A673 (cell line): Measurements from ENCODE around the gene CYP3A4. TPM values are rescaled to one million over a fixed set of nuclear protein-coding genes. Genes with fewer than 3 reads are reported as not detected.

Source experiments
- BruUV-seq: library from RNA; stranded (reverse); fragments of 400-500 nt; replicated peaks from 2 replicates; lab custom pipeline; 2021; lab: Mats Ljungman, UMichigan
- CTCF ChIA-PET: fragments of 300-600 bp; sonication (Branson Sonifier 250); formaldehyde crosslinking; loops from one replicate; lab custom pipeline; 2022; ENCODE audit warnings: antibody characterized with exemption; lab: Charles Lee
- POLR2A ChIA-PET: fragments of 300-600 bp; sonication (Branson Sonifier 250); formaldehyde crosslinking; loops from one replicate; lab custom pipeline; 2022; ENCODE audit warnings: antibody characterized with exemption; ENCODE audit not compliant: low non-redundant PET; lab: Charles Lee
- DNase-seq: peaks from one replicate; pipeline ENCODE4 v3.0.0-alpha.2; 2015; ENCODE audit warnings: low spot score
- H3K27ac ChIP-seq: fragments of 200-600 bp; sonication (generic); 2 replicates; pipeline ENCODE4 v1.5.1; 2016; ENCODE audit warnings: mixed run types, low read depth, mild to moderate bottlenecking, mixed read lengths, antibody characterized with exemption, low read length; ENCODE audit not compliant: poor library complexity, severe bottlenecking
- H3K27me3 ChIP-seq: fragments of 200-600 bp; sonication (generic); replicated peaks from 2 replicates; pipeline ENCODE4 v1.6.1; 2017; ENCODE audit warnings: mixed run types, low read depth, mild to moderate bottlenecking, mixed read lengths, antibody characterized with exemption, low read length; ENCODE audit not compliant: insufficient read depth, poor library complexity
- H3K36me3 ChIP-seq: fragments of 200-600 bp; sonication (generic); 2 replicates; pipeline ENCODE4 v1.6.1; 2016; ENCODE audit warnings: mixed run types, mild to moderate bottlenecking, mixed read lengths, antibody characterized with exemption, low read length; ENCODE audit not compliant: insufficient read depth, poor library complexity, severe bottlenecking
- H3K4me1 ChIP-seq: fragments of 200-600 bp; sonication (generic); 2 replicates; pipeline ENCODE4 v1.6.1; 2017; ENCODE audit warnings: mixed run types, mild to moderate bottlenecking, mixed read lengths, antibody characterized with exemption, low read length; ENCODE audit not compliant: insufficient read depth, poor library complexity, severe bottlenecking
- H3K4me3 ChIP-seq: fragments of 200-600 bp; sonication (generic); 2 replicates; pipeline ENCODE4 v1.5.1; 2016; ENCODE audit warnings: low read depth, mixed run types, mild to moderate bottlenecking, mixed read lengths, low read length; ENCODE audit not compliant: poor library complexity, severe bottlenecking
- H3K9me3 ChIP-seq: fragments of 200-600 bp; sonication (generic); 2 replicates; pipeline ENCODE4 v1.6.1; 2016; ENCODE audit warnings: mixed run types, low read depth, mild to moderate bottlenecking, mixed read lengths, antibody characterized with exemption, low read length; ENCODE audit not compliant: poor library complexity, severe bottlenecking
- CTCF ChIP-seq: fragments of 300-800, 200-600 bp; sonication (generic); conservative IDR thresholded peaks from 2 replicates; pipeline ENCODE4 v1.5.1; 2017; ENCODE audit warnings: low read depth, mild to moderate bottlenecking, antibody characterized with exemption, low read length, moderate library complexity, mixed read lengths
- EZH2 ChIP-seq: fragments of 200-600 bp; sonication (generic); IDR thresholded peaks from 2 replicates; pipeline ENCODE4 v1.6.1; 2017; ENCODE audit warnings: borderline replicate concordance, low read depth, mild to moderate bottlenecking, mixed read lengths, antibody characterized with exemption, low read length; ENCODE audit not compliant: poor library complexity, severe bottlenecking
- intact Hi-C: fragments of 100-400 bp; cut with micrococcal nuclease; formaldehyde crosslinking; loops from one replicate; pipeline ENCODE4 v1.10.0; 2022; ENCODE audit not compliant: unreplicated experiment
- total RNA-seq: library from RNA; stranded (reverse); gene quantifications from 2 replicates; pipeline ENCODE4 v1.2.3, GENCODE V29; 2021

CYP3A4 gene
- total RNA-seq, 1 experiment from 2014 or later = not detected

GRCh38 chr7:99720800-99721595, 63.0 kb downstream of the CYP3A4 start:
- Histone ChIP-seq H3K27me3 (no peaks in the 10 kb centered on the region), H3K36me3 (no peaks in the 10 kb centered on the region), H3K9me3 (peaks cover 5% of the 10 kb centered on the region), H3K27ac (no peak overlapping the region), H3K4me3 (no peak overlapping the region), H3K4me1 (no peaks in the 10 kb centered on the region)
- DNase-seq = no peak
- TF ChIP-seq EZH2 (no peak), CTCF (no peak)
- no TSS peak for BruUV-seq
- intact Hi-C loops = no loop called here
- CTCF ChIA-PET = no interaction called here
- POLR2A ChIA-PET = no interaction called here

- ChIA-PET CTCF (no interaction called here), POLR2A (no interaction called here)
- Histone ChIP-seq H3K4me3 (no peak overlapping the region), H3K27me3 (no peaks in the 10 kb centered on the region), H3K9me3 (peaks cover 5% of the 10 kb centered on the region), H3K4me1 (no peaks in the 10 kb centered on the region), H3K36me3 (no peaks in the 10 kb centered on the region), H3K27ac (no peak overlapping the region)
- no TSS peak for BruUV-seq
- intact Hi-C loops = no loop called here
- DNase-seq = no peak
- TF ChIP-seq EZH2 (no peak), CTCF (no peak)
Observed at GRCh38 chr7:99719996-99720769, 63.8 kb downstream of the CYP3A4 start.

GRCh38 chr7:99713995-99714570, 69.9 kb downstream of the CYP3A4 start:
- POLR2A ChIA-PET = no interaction called here
- no TSS peak for BruUV-seq
- H3K4me1 ChIP-seq = no peaks in the 10 kb centered on the region
- H3K4me3 ChIP-seq = no peak overlapping the region
- H3K9me3 ChIP-seq = peaks cover 5% of the 10 kb centered on the region
- CTCF ChIA-PET = no interaction called here
- no peak overlapping the region for H3K27ac ChIP-seq
- intact Hi-C loops = no loop called here
- TF ChIP-seq EZH2 (no peak), CTCF (no peak)
- H3K36me3 ChIP-seq = no peaks in the 10 kb centered on the region
- no peaks in the 10 kb centered on the region for H3K27me3 ChIP-seq
- no peak for DNase-seq
